Breast epithelium (tissue), 4 donors: ENCODE results near the gene CFAP65. TPM values are rescaled to one million over a fixed set of nuclear protein-coding genes. Genes with fewer than 3 reads are reported as not detected.

ENCODE experiments used
- DNase-seq, 2 donors: peaks; one replicate each; pipeline ENCODE4 v3.0.0-alpha.2; 2019; ENCODE audit warnings: low spot score in 2 of 2
- H3K27ac ChIP-seq, 2 donors: fragments of 200-600 bp; sonication (generic) in 1 of 2; one replicate each; pipeline ENCODE4 v1.5.1; 2016 to 2019; ENCODE audit warnings: mild to moderate bottlenecking in 1 of 2
- H3K27me3 ChIP-seq, 2 donors: fragments of 200-600 bp; sonication (generic) in 1 of 2; one replicate each; pipeline versions ENCODE4 v1.5.1 to v1.6.0; 2017 to 2019; ENCODE audit warnings: control low read depth in 1 of 2, mild to moderate bottlenecking in 1 of 2
- H3K36me3 ChIP-seq: fragments of 200-600 bp; one replicate; pipeline ENCODE4 v1.5.1; 2019
- H3K4me1 ChIP-seq, 2 donors: fragments of 200-600 bp; sonication (generic); one replicate each; pipeline ENCODE4 v1.5.1; 2016 to 2019; ENCODE audit warnings: control low read depth in 1 of 2
- H3K4me3 ChIP-seq, 3 donors: fragments of 200-600 bp; sonication (generic); 1 replicate in 2 of 3; 2 replicates in 1 of 3; pipeline ENCODE4 v1.5.1; 2016 to 2019; ENCODE audit warnings: mild to moderate bottlenecking in 3 of 3, moderate library complexity in 2 of 3
- H3K9me3 ChIP-seq, 2 donors: fragments of 200-600 bp; sonication (generic) in 1 of 2; one replicate each; pipeline ENCODE4 v1.5.1; 2016 to 2019; ENCODE audit warnings: control low read depth in 1 of 2
- POLR2A ChIP-seq: fragments of 450-650 bp; IDR thresholded peaks from one replicate; pipeline ENCODE4 v1.6.1; 2016; ENCODE audit warnings: antibody characterized with exemption, mild to moderate bottlenecking, moderate library complexity
- POLR2AphosphoS5 ChIP-seq, 3 donors: sonication (generic); formaldehyde crosslinking; IDR thresholded peaks; one replicate each; pipeline ENCODE4 v1.6.1; 2017; ENCODE audit warnings: antibody characterized with exemption in 3 of 3
- intact Hi-C: fragments of 100-400 bp; cut with DNase I; formaldehyde crosslinking; loops from one replicate; pipeline ENCODE4 v1.15.1; 2023; ENCODE audit warnings: low total_unique reads
- total RNA-seq, 3 donors: library from RNA; depleted of rRNA; stranded (reverse); fragments of >200 nt; gene quantifications; one replicate each; pipeline ENCODE4 v1.1.0, GENCODE V29; 2016
- TF ChIP-seq, protein P1 (sequence below), 3 donors: fragments of 450-650 bp; IDR thresholded peaks; one replicate each; pipeline ENCODE4 v1.5.1; 2016 to 2017; ENCODE audit warnings: antibody characterized with exemption in 3 of 3, mild to moderate bottlenecking in 3 of 3, moderate library complexity in 3 of 3

The CFAP65 gene
- total RNA-seq, 3 donors from 2014 or later, result 0.33 TPM; not detected in 2

DNA sequence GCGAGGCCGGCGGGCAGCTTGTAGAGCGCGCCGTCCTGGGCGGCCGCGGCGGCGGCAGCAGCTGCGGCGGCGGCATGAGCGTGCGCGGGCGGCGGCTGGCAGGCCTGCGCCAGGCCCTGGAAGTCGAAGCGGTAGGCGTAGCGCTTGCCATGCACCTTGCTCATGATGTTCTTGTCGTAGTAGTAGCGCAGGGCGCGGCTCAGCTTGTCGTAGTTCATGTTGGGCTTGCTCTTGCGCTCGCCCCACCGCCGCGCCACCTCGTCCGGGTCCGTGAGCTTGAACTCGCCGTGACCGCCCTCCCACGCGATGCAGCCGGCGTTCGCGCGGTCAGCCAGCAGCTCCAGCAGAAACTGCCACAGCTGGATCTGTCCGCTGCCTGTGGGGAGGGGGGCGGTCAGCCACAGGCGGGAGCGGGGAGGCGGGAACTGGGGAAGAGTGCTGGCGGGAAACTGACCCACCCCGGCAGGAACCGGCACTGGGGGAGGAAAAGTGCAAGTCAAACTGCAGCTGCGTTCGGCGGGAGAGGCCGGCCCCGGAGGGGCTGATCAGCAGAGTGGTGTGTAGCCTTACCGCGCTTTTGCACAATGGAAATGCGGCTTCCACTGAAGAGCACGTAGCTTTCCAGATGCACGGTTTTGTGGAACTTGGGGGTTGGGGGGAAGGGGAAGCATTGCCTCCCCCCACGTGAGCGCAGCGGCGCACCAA is 59.3 kb downstream of the CFAP65 start:
- H3K4me1 ChIP-seq, result peaks cover 10% of the 10 kb centered on the region in 2 donors
- no peaks in the 10 kb centered on the region for H3K9me3 ChIP-seq
- TF ChIP-seq, protein P1, sequence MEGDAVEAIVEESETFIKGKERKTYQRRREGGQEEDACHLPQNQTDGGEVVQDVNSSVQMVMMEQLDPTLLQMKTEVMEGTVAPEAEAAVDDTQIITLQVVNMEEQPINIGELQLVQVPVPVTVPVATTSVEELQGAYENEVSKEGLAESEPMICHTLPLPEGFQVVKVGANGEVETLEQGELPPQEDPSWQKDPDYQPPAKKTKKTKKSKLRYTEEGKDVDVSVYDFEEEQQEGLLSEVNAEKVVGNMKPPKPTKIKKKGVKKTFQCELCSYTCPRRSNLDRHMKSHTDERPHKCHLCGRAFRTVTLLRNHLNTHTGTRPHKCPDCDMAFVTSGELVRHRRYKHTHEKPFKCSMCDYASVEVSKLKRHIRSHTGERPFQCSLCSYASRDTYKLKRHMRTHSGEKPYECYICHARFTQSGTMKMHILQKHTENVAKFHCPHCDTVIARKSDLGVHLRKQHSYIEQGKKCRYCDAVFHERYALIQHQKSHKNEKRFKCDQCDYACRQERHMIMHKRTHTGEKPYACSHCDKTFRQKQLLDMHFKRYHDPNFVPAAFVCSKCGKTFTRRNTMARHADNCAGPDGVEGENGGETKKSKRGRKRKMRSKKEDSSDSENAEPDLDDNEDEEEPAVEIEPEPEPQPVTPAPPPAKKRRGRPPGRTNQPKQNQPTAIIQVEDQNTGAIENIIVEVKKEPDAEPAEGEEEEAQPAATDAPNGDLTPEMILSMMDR (IDR thresholded peaks at IDR 0.05), result no peak
- TF ChIP-seq POLR2A (no peak), POLR2AphosphoS5 (IDR thresholded peaks at IDR 0.05) (no peak)
- H3K36me3 ChIP-seq, result no peaks in the 10 kb centered on the region
- peak overlapping the region in 2 of 3 donors; percentile 35 to 63 for H3K4me3 ChIP-seq
- peaks cover 8 to 97% of the 10 kb centered on the region in 2 donors for H3K27me3 ChIP-seq
- DNase-seq, result no peak
- intact Hi-C loops, result no loop called here
- H3K27ac ChIP-seq, result no peak overlapping the region

DNA sequence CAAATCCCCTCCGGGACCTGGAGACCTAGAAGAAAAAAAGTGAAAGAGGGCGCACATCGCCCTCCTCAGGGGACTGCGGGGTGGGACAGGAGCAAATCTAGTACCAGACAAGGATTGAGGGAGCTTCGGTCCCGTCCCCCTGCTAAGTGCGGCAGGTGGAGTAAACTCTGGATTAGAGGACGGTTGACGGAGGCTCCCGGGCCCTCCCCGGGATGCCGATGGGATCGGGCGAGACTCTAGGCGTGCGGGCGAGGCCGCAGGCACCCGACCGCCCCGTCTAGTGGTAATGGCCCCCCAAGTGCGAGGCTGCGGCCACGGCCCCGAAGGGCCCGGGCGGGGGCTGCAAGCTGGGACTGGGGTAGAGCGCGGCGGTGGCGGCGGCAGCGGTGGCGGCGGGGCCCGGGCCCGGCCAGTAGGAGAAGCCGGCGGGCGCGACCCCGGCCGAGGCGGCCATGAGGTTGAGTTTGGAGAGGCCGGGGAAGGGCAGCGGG is 59.9 kb downstream of the CFAP65 start:
- Histone ChIP-seq H3K36me3 (no peaks in the 10 kb centered on the region), H3K4me1 (peaks cover 10% of the 10 kb centered on the region in 2 donors), H3K9me3 (no peaks in the 10 kb centered on the region), H3K27ac (no peak overlapping the region), H3K27me3 (peaks cover 7 to 93% of the 10 kb centered on the region in 2 donors), H3K4me3 (peak overlapping the region in 2 of 3 donors; percentile 35 to 63)
- TF ChIP-seq, protein P1 (IDR thresholded peaks at IDR 0.05), result no peak
- no peak for TF ChIP-seq POLR2A
- TF ChIP-seq POLR2AphosphoS5 (IDR thresholded peaks at IDR 0.05), result no peak
- intact Hi-C loops, result no loop called here
- no peak for DNase-seq

DNA sequence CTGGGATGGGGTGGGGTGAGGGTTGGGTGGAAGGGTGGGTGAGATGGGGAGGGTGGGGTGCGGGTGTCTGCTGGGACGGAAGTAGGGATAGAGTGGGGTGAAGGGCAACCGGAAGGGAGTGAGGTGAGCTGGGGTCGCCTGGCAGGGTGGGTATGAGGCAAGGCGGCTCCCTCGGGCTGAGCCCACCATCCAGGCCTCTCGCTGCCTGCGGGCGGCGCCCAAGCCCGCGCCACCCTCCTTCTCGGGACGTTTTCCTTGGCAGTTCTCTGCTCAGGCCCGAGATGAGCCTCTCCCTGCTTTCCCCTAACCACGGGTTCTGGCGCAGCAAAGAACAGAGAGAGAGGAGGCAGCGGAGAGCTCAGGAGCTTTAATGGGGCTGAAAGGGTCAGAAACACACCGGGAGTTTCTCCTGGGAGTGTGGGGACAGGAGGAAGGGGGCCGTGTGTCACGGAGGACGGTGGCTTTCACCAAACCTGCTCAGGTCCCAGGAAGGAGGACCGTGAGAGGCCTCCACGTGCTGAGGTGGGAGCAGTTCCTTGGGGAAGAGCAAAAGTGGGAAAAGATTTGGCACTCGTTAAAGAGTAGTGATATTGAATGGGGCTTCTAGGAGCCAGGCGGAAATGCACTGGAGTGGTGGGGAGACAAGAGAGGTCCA is 60.5 kb downstream of the CFAP65 start:
- H3K36me3 ChIP-seq, result no peaks in the 10 kb centered on the region
- peaks cover 4 to 90% of the 10 kb centered on the region in 2 donors for H3K27me3 ChIP-seq
- H3K27ac ChIP-seq, result no peak overlapping the region
- peaks cover 10% of the 10 kb centered on the region in 2 donors for H3K4me1 ChIP-seq
- no peaks in the 10 kb centered on the region for H3K9me3 ChIP-seq
- TF ChIP-seq POLR2AphosphoS5 (IDR thresholded peaks at IDR 0.05), result no peak
- TF ChIP-seq POLR2A, result no peak
- TF ChIP-seq, protein P1 (IDR thresholded peaks at IDR 0.05), result no peak
- intact Hi-C loops, result no loop called here
- peak overlapping the region in 2 of 3 donors; percentile 35 to 63 for H3K4me3 ChIP-seq
- DNase-seq, result no peak

DNA sequence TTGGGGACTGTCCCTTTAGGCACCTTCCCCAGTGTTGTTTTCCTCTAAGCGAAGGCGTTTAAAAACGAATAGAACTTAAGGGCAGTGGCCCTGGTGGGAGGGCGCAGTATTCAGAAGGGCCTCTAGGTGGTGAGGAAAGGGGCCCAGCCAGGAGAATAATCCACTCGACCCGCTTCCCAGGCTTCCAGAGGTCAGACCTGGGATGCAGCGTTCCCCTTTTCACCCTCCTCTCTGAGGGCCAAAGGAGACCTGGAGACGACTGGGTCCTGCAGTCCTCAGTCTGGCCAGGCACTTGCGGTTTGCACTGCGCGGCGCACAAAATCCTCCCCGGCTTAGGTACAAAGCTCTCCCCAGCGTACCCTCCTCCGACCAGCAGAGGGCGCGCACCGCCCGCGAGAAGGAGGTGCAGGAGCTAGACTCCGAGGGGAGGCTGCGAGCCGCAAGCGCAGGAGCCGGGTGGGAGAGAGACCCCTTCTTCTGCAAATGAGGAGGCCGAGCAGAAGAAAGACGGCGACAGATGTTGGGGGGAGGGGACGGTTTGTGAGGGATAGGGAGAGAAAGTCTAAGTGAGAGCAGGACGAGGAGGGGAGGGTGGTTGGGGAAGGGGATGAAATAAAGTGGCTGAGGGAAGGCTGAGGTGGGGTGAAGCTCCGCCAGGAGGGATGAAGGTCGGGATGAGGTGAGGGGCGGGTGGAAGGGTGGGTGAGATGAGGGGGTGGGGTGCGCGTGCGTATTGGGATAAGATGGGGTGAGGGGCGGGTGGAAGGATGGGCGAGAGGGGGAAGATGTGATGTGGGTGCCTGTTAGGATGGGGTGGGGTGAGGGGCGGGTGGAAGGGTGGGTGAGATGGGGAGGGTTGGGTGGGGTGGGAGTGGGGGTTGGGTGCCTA is 61.2 kb downstream of the CFAP65 start:
- Histone ChIP-seq H3K9me3 (no peaks in the 10 kb centered on the region), H3K27ac (no peak overlapping the region), H3K4me1 (peaks cover 10% of the 10 kb centered on the region in 2 donors), H3K36me3 (no peaks in the 10 kb centered on the region), H3K27me3 (peaks cover 4 to 82% of the 10 kb centered on the region in 2 donors), H3K4me3 (peak overlapping the region in 2 of 3 donors; percentile 10 to 52)
- TF ChIP-seq, protein P1 (IDR thresholded peaks at IDR 0.05), result peak; percentile 56 to 86 (median 85)
- TF ChIP-seq POLR2A, result no peak
- peak; percentile 64 to 85 for DNase-seq
- intact Hi-C loops, result no loop called here
